ENCODE measurements around the gene CEP41.

Gene CEP41, protein sequence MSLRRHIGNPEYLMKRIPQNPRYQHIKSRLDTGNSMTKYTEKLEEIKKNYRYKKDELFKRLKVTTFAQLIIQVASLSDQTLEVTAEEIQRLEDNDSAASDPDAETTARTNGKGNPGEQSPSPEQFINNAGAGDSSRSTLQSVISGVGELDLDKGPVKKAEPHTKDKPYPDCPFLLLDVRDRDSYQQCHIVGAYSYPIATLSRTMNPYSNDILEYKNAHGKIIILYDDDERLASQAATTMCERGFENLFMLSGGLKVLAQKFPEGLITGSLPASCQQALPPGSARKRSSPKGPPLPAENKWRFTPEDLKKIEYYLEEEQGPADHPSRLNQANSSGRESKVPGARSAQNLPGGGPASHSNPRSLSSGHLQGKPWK

DNA sequence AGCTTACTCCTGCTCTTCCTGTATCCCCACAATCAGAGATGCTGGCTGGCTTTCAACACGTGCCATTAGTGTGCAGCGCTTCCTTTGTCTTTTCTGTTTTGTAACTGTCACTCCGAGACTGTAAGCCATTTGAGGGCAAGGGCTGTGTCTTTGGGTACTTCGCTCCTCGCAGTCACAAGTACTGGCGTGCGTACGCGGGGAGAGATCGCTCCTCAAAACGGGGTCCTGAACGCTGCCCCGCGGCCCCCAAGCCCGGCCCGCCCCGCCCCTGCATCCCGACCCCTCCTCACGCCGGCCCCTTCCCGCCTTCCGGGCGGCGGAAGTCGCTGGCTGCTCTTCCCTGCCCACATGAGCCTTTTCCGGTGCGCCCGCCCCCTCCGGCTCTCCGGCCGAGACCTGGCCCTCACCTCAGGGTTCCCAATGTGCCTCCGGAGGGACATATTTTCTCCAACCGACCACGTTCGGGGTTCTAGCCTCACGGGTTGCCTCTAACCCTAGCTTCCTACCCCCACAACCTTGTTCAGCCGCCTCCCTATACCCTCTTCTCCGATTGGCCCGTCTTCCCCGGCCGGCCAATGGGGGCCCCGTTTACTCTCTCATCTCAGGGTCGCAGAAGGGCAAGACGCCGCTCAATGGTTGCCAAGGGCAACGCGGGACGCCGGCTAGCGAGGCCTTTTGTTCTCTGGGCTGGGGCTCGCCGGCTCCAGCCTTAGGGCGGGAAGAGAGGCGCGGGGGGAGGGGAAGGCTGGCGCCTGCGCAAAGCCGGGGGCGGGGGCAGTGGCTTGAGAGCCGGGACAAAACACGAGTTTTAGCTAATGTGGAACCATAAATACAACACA is at the start of gene CEP41:
Gene CEP41, minus strand, starts transcription at position 490 of the 839 bp plus-strand sequence. Its CDS starts 50 bp downstream, at position 440.
- peak; percentile 27 for DNase-seq

DNA sequence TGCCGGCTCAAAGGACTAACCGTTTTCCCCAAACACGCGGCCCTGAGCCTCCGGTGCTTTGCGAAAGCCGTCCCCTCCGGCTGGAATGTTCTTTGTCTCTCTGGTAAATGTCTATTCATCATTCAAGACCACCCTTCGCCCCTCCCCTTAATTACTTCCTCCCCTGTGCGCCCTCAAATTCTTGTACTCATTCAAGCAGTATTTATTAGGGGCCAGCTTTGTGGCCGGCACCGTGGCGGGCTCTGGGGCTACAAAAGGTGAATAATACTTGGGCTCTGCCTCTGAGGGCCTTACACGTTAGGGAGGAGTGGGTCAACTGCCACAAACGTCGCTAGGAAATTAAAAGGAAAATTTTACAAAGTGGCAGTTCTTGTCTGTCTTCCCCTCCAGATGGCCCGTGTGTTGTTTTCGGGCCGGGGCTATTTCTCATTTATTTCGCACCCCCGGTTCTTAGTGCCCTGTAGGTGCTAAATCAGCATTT is 49.5 kb upstream of the CEP41 start:
- DNase-seq, result no peak

DNA sequence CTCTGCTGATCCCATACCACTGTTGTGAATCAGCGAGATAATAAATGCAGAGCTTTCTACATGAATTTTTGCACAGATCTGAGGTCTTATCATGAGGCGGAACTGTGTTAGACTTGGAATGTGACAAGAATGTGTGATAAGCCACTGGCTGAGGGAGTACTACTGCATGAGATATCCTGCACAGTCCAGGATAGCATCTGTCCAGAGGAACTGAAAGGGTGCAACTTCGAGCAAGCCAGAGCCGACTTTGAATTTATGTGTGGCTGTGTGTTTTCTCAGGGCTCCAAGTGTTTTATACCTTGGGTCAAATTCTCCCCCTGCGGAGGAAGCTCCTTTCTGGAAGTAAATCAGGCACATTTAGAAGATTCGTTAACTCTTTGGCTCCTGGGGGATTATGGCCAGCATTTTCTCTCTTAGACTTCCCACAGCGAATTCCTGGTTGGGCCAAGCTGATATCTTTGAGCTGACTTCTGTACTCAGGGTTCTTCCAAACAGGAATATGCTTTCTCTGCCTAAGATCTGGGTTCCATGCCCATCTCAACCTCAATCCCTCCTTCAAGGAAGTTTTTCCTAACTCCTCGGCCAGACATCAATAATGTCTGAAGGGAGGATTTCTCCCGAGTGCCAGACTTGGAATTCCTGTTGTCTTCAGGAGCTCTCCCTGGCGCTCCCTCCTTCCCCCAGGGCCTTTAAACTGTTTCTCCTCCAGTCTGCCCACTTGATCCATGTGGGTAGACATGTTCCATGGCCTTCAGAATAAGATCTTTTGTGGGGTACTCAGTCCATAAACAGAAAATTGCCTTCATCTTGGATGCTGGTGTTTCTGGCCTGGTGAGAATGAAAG is 48.5 kb upstream of the CEP41 start:
- DNase-seq, result no peak

DNA sequence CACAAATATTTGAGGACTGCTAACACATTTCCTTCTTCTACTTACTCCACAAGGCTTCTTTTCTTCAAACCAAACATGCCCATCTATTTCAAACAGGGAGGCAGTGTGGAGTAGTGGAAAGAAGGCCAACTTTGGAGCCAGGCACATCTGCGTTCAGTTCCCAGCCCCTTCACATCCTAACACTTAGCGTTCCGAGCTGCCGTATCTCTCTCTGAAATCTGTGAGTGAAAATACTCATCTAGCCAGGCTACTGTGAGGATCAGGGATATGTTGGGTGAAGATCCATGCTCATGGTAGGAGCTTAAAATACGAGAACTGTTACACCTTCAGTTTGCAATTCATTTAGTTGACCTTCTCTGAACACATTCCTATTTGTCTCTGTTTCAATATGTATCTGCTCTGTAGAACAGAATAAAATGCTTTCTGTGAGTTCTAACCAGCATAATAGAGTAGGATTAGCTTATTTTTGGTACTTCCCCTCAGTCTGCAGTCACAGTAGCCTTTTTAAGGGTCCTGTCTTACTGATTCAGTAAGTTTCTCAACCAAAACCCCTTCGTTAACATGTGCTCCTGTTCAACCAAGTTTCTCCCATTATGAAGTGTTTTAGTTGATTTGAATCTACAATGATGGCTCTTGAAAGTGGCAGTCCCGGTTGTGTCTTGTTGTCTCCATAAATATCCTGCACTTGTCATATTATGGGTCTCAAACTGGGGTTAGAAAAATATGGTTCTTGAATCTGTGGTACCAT is 47.8 kb upstream of the CEP41 start:
- no peak for DNase-seq

DNA sequence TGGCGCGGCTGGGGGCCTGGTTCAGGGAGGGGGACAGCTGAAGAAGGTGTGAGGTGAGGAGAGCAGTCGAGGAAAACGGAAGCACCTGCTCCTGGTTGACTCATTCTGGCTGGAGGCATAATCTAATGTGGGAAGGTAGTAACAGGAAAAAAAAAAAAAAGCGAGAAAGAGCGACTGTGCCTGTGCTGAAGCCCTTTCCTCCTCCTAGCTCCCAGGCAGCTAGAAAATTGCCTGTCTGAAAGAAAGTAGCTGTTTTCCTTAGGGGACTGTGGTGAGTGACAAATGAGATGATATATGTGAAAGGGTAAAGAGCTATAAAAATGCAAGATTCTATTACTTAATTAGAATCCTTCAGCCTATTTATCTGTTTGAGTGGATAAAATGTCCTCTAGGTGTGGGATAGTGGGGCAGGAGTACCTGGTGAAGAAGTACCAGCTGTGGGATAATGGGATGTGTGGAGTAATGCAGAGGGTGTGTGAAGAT is 46.2 kb upstream of the CEP41 start:
- DNase-seq, result no peak

DNA sequence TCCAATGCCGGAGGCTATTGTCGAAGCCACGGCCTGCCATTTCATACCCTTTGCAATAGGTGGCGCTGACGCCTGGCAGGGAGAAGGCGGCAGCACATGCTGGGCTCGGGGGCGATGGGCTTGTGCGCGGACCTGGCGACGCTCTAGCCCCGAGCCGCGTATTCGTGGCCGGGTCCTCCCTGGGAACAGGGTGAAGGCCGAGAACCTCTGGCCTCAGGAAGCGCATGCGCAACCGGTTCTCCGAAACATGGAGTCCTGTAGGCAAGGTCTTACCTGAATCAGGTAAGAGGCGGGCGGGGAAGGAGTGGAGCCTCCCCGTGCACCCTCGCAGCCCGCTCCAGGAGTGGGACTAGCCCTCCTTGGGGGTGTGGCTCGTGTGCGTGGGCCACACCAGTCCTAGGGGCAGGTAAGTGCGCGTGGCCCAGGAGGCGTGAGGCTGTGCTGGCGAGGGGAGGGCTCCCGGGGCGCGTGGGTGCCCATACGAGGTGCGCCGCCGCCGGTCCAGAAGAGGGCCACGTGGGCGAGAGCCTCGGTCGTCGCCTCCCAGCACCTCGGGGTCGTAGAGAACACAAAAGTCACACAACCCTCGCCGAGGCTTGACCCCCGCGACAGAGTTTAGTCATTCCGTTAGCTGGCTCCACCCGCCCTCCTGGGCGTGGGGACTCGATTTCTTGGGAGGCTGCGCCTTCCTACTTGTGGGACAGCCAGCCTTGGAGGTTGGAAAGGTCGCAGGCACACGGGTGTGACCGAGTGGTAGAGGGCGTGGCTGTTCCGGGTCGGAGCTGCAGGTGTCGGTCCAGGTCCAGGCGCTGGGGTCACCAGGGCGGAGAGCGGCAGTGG is 45.5 kb upstream of the CEP41 start:
- no peak for DNase-seq

DNA sequence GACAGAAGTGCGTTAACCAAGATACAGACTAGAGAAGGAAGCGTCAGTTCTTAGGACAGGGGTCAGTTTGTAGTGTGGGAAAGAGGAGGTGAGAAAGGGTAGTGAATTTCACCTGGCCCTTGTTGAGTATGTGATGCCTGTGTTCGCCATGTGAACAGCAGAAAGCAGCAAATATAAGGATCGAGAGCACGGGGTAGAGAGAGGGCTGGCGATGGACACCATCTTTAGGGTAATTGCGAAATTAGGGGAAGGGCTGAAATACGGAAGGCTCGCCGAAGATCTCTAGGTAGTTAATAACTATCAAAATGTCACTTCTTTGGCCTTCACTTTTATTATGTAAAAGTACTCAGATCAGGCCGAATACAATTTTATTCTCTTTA is 44.9 kb upstream of the CEP41 start:
- no peak for DNase-seq

DNA sequence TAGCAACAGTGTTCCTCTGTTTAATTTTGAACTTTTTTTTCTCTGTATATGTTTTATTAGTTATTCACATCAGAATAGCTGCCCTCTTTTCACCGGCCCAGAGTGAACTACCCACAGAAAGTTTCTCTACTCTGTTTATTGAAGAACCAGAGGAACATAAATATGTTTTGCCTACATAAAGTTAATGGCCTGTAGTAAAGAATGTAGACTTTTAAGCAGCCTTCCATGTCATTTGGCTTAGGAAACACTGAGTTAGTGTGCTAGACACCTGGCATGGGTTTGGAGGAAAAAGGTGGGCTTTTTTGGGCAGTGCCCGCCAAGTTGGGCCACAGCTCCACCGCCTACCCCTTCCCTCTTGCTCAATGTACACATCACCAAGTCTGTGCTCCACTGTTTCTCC is 42.2 kb upstream of the CEP41 start:
- DNase-seq, result no peak

DNA sequence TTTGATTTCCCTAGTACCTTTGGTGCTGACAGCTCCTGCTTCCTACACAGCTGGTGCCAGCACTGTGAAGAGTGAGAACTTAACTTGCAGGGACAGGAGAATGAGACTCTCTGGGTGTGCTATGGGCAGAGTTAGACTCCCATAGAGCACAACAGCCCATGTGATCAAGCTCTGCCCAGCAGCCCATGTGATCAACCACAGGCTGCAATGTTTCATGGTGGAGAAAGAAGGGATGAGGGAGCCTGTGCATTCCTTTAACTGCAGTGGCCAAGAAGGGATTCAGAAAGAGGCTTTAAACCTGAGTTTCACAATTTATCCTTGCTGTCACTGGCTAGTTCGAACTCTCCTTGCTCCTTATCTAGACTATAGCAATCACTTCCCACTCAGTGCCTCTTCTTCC is 41.1 kb upstream of the CEP41 start:
- no peak for DNase-seq

DNA sequence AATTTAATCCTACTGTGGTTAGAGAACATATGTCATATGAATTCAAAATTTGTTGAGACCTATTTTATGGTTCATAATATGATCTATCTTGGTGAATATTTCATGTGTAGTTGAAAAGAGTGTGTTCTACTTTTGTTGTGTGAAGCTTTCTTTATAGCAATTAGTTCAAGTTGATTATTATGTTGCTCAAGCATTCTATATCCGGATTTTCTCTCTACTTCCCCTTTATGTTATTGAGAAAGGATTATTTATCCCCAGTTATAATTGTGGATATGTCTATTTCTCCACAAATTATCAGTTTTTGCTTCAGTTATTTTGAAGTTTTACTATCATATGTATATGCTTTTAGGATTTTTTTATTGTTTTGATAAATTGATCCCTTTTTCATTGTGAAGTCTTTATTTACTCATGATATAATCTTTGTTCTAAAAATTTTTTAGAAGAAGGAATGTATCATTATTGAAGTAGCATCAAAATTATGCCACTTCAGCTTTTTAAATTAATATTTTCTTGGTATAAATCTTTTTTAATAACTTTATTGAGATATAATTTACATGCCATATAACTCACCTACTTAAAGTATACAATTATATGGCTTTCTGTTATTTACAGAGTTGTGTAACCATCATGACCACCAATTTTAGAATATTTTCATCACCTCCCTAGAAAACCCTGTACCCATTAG is 39.0 kb upstream of the CEP41 start:
- no peak for DNase-seq

DNA sequence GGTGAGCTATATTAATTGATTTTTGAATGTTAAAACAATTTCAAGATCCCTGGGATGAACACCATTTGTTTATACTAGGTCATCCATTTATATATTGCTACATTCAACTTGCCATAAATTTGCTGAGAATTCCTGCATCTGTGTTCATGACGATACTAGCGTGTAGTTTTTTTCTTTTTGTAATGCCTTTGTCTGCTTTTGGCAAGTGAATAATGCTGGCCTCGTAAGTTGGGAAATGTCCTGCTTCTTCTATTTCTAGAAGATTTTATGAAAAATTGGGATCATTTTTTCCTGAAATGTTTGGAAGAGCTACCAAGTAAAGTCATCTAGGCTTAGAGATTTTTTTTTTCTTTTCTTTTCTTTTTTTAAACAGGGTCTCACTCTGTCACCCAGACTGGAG is 38.2 kb upstream of the CEP41 start:
- no peak for DNase-seq

DNA sequence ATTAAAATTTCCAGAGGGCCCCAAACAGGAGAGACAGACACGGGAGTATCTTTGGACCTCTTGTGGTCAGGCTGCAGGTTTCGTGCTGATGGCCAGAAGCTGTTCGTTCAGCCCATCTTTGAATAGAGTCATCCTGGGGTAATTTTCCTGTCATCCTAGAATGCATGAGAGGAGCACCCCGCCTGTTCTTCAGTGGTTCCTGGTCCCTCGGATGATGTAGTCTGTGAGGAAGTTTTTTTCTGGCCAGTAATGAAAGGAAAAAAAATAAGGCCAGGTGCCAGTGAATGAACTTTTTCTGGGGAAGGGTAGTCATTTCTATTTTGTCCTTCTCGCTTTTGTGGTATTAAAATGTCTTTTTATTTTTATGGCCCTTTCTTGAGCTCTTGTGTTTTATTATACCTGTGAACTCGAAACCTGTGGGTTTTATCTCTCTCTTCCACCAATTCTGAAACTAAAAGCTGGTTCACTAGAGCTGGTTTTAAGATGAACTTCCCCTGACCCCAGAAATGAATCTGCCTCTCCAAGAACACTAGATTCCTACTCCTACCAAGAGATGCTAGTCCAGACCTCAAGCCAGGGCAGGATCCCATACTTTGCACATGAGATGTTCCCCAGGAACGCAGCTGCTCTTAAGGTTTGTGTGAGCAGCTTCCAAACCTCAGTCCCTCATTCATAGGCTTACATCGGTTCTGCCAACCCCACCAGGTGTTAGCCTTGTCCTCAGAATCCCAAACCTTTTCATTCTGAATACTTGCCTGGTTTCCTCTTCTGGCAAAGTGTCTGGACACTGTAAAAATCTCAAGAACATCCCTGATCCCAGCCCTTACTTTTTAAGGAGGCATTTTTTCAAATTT is 35.7 kb upstream of the CEP41 start:
- DNase-seq, result no peak

DNA sequence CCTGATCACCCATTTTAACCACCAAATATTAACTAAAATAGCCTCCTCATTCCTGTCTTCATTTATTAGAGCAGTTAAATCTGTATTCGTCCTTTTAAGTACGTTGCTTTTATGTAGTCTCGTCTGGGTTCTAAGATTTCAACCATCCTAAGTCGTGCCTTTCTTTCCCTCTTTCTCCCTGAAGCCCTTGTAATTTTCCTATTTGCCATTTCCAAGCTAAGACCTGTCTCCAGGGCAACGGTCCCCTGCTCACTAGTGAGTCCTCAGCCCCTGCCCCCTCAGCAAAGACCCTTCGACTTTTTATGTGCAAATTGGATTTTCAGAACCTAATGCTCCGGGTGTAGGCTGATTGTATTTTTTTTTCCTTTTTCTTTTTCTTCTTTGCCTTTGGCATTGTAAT is 35.0 kb upstream of the CEP41 start:
- no peak for DNase-seq

DNA sequence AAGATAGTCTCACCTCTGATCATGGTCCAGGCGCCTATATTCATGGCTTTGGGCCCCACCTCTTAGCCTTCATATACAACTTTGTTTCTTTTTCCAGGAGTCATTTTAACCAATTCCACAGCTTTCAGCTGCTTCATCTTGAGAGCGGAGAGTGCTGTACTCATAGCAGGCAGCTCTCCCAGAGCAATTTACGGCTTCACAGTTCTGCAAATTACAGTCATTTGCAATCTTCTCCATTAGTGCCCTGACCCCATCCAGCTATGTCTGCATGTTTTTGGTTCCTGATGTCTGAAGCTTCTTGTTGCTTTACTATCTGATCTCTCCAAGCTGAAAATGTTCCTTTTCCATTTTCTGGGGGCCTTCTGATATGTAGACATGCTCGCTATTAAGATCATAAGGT is 33.1 kb upstream of the CEP41 start:
- no peak for DNase-seq

DNA sequence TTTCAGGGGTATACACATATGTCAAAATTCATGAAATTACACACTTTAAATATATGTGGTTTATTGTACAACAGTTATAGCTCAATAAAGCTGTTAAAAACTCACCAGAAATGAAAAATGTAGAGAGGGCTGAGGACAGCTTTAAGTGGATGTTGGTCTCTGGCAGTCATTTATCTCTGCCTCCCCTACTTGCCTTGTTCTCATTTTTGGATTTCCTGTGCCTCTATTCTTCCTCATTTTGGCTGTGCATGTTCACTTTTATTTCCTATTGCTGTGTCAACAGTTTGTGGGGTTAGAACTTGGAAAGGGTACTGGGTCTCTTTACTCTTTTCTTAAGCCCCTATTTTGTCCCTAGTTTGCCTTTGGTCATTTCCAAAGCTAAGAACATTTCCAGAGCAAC is 32.5 kb upstream of the CEP41 start:
- DNase-seq, result no peak

DNA sequence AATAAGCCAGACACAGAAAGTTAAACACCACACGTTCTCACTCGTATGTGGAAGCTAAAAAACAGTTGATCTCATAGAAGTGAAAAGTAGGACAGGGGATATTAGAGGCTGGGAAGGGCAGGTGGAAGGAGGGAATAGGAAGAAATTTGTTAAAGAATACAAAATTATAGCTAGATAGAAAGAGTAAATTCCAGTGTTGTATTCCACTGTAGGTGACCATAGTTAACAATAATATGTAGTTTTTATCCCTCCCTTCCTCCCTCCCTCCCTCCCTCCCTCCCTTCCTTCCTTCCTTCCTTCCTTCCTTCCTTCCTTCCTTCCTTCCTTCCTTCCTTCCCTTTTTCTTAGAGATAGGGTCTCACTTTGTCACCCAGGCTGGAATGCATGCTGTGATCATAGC is 31.2 kb upstream of the CEP41 start:
- no peak for DNase-seq

DNA sequence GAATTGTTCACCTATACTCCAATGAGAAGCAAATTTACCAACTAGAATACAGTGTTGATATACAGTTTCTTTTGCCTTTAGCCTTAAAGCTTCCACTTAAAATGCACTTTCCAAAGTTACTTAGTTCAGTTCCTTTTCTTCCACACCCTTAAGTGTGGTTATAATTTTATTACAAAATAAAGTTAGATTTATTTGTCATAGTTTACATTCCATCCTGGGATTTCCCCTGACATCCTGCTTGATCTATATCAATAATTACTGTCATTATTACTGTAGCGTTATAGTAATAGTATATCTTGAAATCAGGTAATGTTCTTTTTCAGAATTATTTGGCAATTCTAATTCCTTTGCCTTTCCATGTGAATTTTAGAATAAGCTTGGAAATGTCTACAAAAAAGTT is 27.8 kb upstream of the CEP41 start:
- DNase-seq, result no peak

DNA sequence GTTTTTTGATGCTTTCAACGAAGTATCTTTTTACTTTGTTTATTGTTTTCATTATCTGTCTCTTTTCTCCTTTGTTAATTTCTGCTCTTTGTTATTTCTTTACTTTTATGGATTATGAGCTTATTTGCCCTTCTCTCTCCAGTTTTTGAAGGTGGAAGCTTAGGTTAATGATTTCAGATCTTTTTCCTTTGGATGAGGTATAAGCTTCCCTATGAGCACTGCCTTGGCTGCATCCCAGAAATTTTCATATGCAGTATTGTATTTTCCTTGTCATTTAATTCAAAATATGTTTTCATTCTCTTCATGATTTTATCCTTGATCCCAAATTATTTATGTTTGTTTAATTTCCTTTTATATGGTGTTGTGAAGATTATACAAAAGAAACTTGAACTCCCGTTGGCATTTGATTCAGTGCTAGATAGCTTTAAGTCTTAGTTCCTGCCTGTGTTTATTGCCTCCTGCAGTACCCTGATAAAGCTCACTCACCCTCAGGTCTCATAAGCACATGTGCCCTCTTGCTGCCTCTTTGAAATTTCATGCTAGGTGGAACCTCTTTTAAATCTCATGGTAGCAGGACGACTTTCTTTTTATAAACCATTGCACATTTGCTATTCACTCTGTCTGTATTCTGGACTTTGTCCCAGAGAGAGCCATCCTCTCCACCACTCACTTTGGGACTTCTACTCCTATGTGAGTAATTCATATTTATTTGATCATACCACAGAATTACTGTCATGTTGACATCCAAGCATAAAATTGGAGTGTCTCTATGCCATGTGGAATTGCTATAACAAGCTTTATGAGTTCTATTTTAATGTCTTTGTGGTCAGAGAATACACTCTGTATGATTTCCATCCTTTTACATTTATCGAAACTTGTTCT is 23.0 kb upstream of the CEP41 start:
- DNase-seq, result no peak

DNA sequence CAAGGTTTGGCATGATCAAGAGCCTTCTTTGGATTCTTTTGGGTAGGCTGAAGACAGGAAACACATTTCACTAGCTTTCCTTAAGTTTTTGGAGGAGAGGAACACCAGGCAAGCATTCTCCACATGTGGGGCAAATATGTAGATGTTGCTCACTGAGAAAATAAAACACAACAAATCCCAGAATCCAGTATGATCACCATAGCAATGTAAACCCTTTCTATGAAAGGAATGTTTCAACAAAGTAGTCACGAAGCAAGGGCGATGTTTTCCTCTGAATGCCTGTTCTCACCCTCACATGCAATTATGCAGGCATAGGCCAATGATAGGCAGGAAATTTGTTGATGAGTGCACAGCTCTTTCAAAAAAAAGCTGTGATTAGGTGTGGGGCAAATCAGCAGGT is 20.5 kb upstream of the CEP41 start:
- no peak for DNase-seq
